ENCODE results near the gene GLI3. TPM values are rescaled to one million over a fixed set of nuclear protein-coding genes. Genes with fewer than 3 reads are reported as not detected.

GLI3 gene
- total RNA-seq, 2 experiments from 2014 or later: not detected

GRCh38 chr7:41999736-42000283 lies 237.2 kb downstream of the GLI3 start:
- no peaks in the 10 kb centered on the region for H3K4me1 Mint-ChIP-seq (ENCODE audit: low read depth)
- POLR2A ChIA-PET: no interaction called here
- CTCF ChIA-PET: no interaction called here
- H3K27me3 Mint-ChIP-seq (ENCODE audit: low read depth): no peaks in the 10 kb centered on the region
- no peak for ATAC-seq
- no peaks in the 10 kb centered on the region for H3K9me3 Mint-ChIP-seq (ENCODE audit: insufficient read depth)
- H3K36me3 Mint-ChIP-seq (ENCODE audit: low read depth): no peaks in the 10 kb centered on the region
- DNase-seq: no peak
- H3K27ac Mint-ChIP-seq: no peak overlapping the region
- H3K4me3 Mint-ChIP-seq: no peak overlapping the region

GRCh38 chr7:41998041-41998440 lies 239.0 kb downstream of the GLI3 start:
- H3K27ac Mint-ChIP-seq: no peak overlapping the region
- H3K4me3 Mint-ChIP-seq: no peak overlapping the region
- H3K9me3 Mint-ChIP-seq (ENCODE audit: insufficient read depth): no peaks in the 10 kb centered on the region
- no peaks in the 10 kb centered on the region for H3K4me1 Mint-ChIP-seq (ENCODE audit: low read depth)
- ATAC-seq (no peak), DNase-seq (no peak)
- no peaks in the 10 kb centered on the region for H3K27me3 Mint-ChIP-seq (ENCODE audit: low read depth)
- ChIA-PET CTCF (interaction anchor here (0.8 to 1.3 kb wide), 2 partner anchors 10 to 21 kb away, joined by 3 to 6 read pairs; no protein-coding TSS in a partner anchor), POLR2A (no interaction called here)
- no peaks in the 10 kb centered on the region for H3K36me3 Mint-ChIP-seq (ENCODE audit: low read depth)

- CTCF ChIA-PET: no interaction called here
Observed at GRCh38 chr7:41997151-41997550, 239.9 kb downstream of the GLI3 start.

GRCh38 chr7:41996381-41997035 lies 240.5 kb downstream of the GLI3 start:
- ChIA-PET POLR2A (no interaction called here), CTCF (no interaction called here)
- Mint-ChIP-seq H3K36me3 (ENCODE audit: low read depth) (no peaks in the 10 kb centered on the region), H3K27ac (no peak overlapping the region), H3K9me3 (ENCODE audit: insufficient read depth) (no peaks in the 10 kb centered on the region), H3K27me3 (ENCODE audit: low read depth) (no peaks in the 10 kb centered on the region), H3K4me3 (no peak overlapping the region), H3K4me1 (ENCODE audit: low read depth) (no peaks in the 10 kb centered on the region)
- ATAC-seq (no peak), DNase-seq (no peak)

More at GRCh38 chr7:41997151-41997550, 239.9 kb downstream of the GLI3 start:
- Mint-ChIP-seq H3K36me3 (ENCODE audit: low read depth) (no peaks in the 10 kb centered on the region), H3K4me3 (no peak overlapping the region), H3K9me3 (ENCODE audit: insufficient read depth) (no peaks in the 10 kb centered on the region), H3K27ac (no peak overlapping the region), H3K4me1 (ENCODE audit: low read depth) (no peaks in the 10 kb centered on the region), H3K27me3 (ENCODE audit: low read depth) (no peaks in the 10 kb centered on the region)
- DNase-seq (no peak), ATAC-seq (no peak)
- POLR2A ChIA-PET: no interaction called here

- ATAC-seq (no peak), DNase-seq (no peak)
- Mint-ChIP-seq H3K36me3 (ENCODE audit: low read depth) (no peaks in the 10 kb centered on the region), H3K4me1 (ENCODE audit: low read depth) (no peaks in the 10 kb centered on the region), H3K9me3 (ENCODE audit: insufficient read depth) (no peaks in the 10 kb centered on the region), H3K27me3 (ENCODE audit: low read depth) (no peaks in the 10 kb centered on the region), H3K4me3 (no peak overlapping the region), H3K27ac (no peak overlapping the region)
- CTCF ChIA-PET: no interaction called here
- POLR2A ChIA-PET: no interaction called here
Observed at GRCh38 chr7:41995632-41996271, 241.3 kb downstream of the GLI3 start.

- Mint-ChIP-seq H3K27me3 (ENCODE audit: low read depth) (no peaks in the 10 kb centered on the region), H3K4me1 (ENCODE audit: low read depth) (no peaks in the 10 kb centered on the region), H3K36me3 (ENCODE audit: low read depth) (no peaks in the 10 kb centered on the region), H3K4me3 (no peak overlapping the region), H3K9me3 (ENCODE audit: insufficient read depth) (no peaks in the 10 kb centered on the region), H3K27ac (no peak overlapping the region)
- CTCF ChIA-PET: no interaction called here
- no peak for ATAC-seq
- POLR2A ChIA-PET: no interaction called here
- no peak for DNase-seq
Observed at GRCh38 chr7:41994746-41995110, 242.3 kb downstream of the GLI3 start.

- H3K4me3 Mint-ChIP-seq: no peak overlapping the region
- no peak overlapping the region for H3K27ac Mint-ChIP-seq
- ChIA-PET POLR2A (no interaction called here), CTCF (no interaction called here)
- H3K9me3 Mint-ChIP-seq (ENCODE audit: insufficient read depth): no peaks in the 10 kb centered on the region
- ATAC-seq (no peak), DNase-seq (no peak)
- H3K4me1 Mint-ChIP-seq (ENCODE audit: low read depth): no peaks in the 10 kb centered on the region
- H3K36me3 Mint-ChIP-seq (ENCODE audit: low read depth): no peaks in the 10 kb centered on the region
- no peaks in the 10 kb centered on the region for H3K27me3 Mint-ChIP-seq (ENCODE audit: low read depth)
Observed at GRCh38 chr7:41994036-41994745, 242.8 kb downstream of the GLI3 start.

- Mint-ChIP-seq H3K36me3 (ENCODE audit: low read depth) (no peaks in the 10 kb centered on the region), H3K4me3 (no peak overlapping the region), H3K27me3 (ENCODE audit: low read depth) (no peaks in the 10 kb centered on the region), H3K9me3 (ENCODE audit: insufficient read depth) (no peaks in the 10 kb centered on the region), H3K27ac (no peak overlapping the region), H3K4me1 (ENCODE audit: low read depth) (no peaks in the 10 kb centered on the region)
- ATAC-seq (no peak), DNase-seq (no peak)
- ChIA-PET POLR2A (no interaction called here), CTCF (no interaction called here)
Observed at GRCh38 chr7:41992881-41993867, 243.8 kb downstream of the GLI3 start.

- no peaks in the 10 kb centered on the region for H3K9me3 Mint-ChIP-seq (ENCODE audit: insufficient read depth)
- DNase-seq (no peak), ATAC-seq (no peak)
- POLR2A ChIA-PET: no interaction called here
- H3K27ac Mint-ChIP-seq: no peak overlapping the region
- no peaks in the 10 kb centered on the region for H3K36me3 Mint-ChIP-seq (ENCODE audit: low read depth)
- CTCF ChIA-PET: interaction anchor here (1.7 kb wide), 1 partner anchor 14 kb away, joined by 3 read pairs; no protein-coding TSS in a partner anchor
- no peak overlapping the region for H3K4me3 Mint-ChIP-seq
- peaks cover 6% of the 10 kb centered on the region for H3K27me3 Mint-ChIP-seq (ENCODE audit: low read depth)
- H3K4me1 Mint-ChIP-seq (ENCODE audit: low read depth): no peaks in the 10 kb centered on the region
Observed at GRCh38 chr7:41984888-41985287, 252.1 kb downstream of the GLI3 start.

GRCh38 chr7:41981046-41982040 lies 255.7 kb downstream of the GLI3 start:
- H3K4me3 Mint-ChIP-seq: no peak overlapping the region
- DNase-seq (no peak), ATAC-seq (no peak)
- ChIA-PET CTCF (interaction anchor here (1.3 to 1.9 kb wide), 2 partner anchors 10 to 41 kb away, joined by 3 to 6 read pairs; no protein-coding TSS in a partner anchor), POLR2A (no interaction called here)
- H3K36me3 Mint-ChIP-seq (ENCODE audit: low read depth): no peaks in the 10 kb centered on the region
- no peaks in the 10 kb centered on the region for H3K9me3 Mint-ChIP-seq (ENCODE audit: insufficient read depth)
- H3K4me1 Mint-ChIP-seq (ENCODE audit: low read depth): no peaks in the 10 kb centered on the region
- peaks cover 6% of the 10 kb centered on the region for H3K27me3 Mint-ChIP-seq (ENCODE audit: low read depth)
- H3K27ac Mint-ChIP-seq: no peak overlapping the region
